Panc1 (cell line): ENCODE measurements around the gene LRRC8B. TPM values are rescaled to one million over a fixed set of nuclear protein-coding genes. Genes with fewer than 3 reads are reported as not detected.

Source experiments
- ATAC-seq: fragments of 200-7000 bp; cut with Tn5 transposase; 2 replicates; pipeline ENCODE4 v1.9.1; 2020; ENCODE audit warnings: mild to moderate bottlenecking, moderate library complexity
- BruUV-seq: library from RNA; stranded (reverse); fragments of 400-500 nt; replicated peaks from 2 replicates; lab custom pipeline; 2021; lab: Mats Ljungman, UMichigan
- CTCF ChIA-PET: fragments of 300-600 bp; sonication (Branson Sonifier 250); formaldehyde crosslinking; loops from one replicate; lab custom pipeline; 2022; ENCODE audit warnings: antibody characterized with exemption; lab: Charles Lee
- POLR2A ChIA-PET: fragments of 300-600 bp; sonication (Branson Sonifier 250); formaldehyde crosslinking; loops from one replicate; lab custom pipeline; 2022; ENCODE audit warnings: antibody characterized with exemption; lab: Charles Lee
- DNase-seq: peaks from one replicate; pipeline ENCODE4 v3.0.0-alpha.2; 2010; ENCODE audit warnings: low read depth, low spot score
- H3K27ac ChIP-seq: 2 replicates; pipeline ENCODE4 v1.5.1; 2011; ENCODE audit warnings: mild to moderate bottlenecking, low read length, inconsistent platforms
- H3K27me3 ChIP-seq: fragments of 200-500 bp; sonication (Bioruptor generic); 2 replicates; pipeline ENCODE4 v1.6.0; 2014; ENCODE audit warnings: low read length, inconsistent platforms; ENCODE audit not compliant: control insufficient read depth, insufficient read depth
- H3K36me3 ChIP-seq: fragments of 200-500 bp; sonication (Bioruptor generic); 2 replicates; pipeline ENCODE4 v1.5.1; 2014; ENCODE audit warnings: inconsistent platforms, mild to moderate bottlenecking, low read length, moderate library complexity; ENCODE audit not compliant: control insufficient read depth, insufficient read depth
- H3K4me1 ChIP-seq: 2 replicates; pipeline ENCODE4 v1.5.1; 2011; ENCODE audit warnings: inconsistent platforms, mild to moderate bottlenecking, low read length, moderate library complexity; ENCODE audit not compliant: control insufficient read depth, insufficient read depth
- H3K4me3 ChIP-seq, 2 experiments: 2 replicates each; pipeline ENCODE4 v1.5.1; 2011 to 2012; ENCODE audit warnings: low read depth in 2 of 2, low read length in 2 of 2, mild to moderate bottlenecking in 2 of 2, inconsistent platforms in 1 of 2, moderate library complexity in 1 of 2
- H3K9me3 ChIP-seq: fragments of 200-500 bp; sonication (Bioruptor generic); 2 replicates; pipeline ENCODE4 v1.5.1; 2014; ENCODE audit warnings: low read depth, mild to moderate bottlenecking, inconsistent platforms, low read length, moderate library complexity; ENCODE audit not compliant: control insufficient read depth, insufficient read depth
- POLR2AphosphoS5 ChIP-seq: IDR thresholded peaks from 2 replicates; pipeline ENCODE4 v1.6.1; 2012; ENCODE audit warnings: mild to moderate bottlenecking, low read depth, low read length, moderate library complexity
- SIN3A ChIP-seq: IDR thresholded peaks from 2 replicates; pipeline ENCODE4 v1.6.1; 2012; ENCODE audit warnings: low read depth, mild to moderate bottlenecking, low read length, moderate library complexity, borderline replicate concordance; ENCODE audit not compliant: insufficient read depth
- TCF7L2 ChIP-seq: IDR thresholded peaks from 2 replicates; pipeline ENCODE4 v1.6.1; 2011; ENCODE audit warnings: mild to moderate bottlenecking, low read depth, low read length, inconsistent platforms
- in situ Hi-C: cut with HindIII; loops from 2 replicates; pipeline ENCODE4 v1.10.0; 2016; ENCODE audit warnings: low sequenced_read_pairs, low pct_unique_long_range_greater_than_20kb
- intact Hi-C: fragments of 100-400 bp; cut with micrococcal nuclease; formaldehyde crosslinking; loops from one replicate; pipeline ENCODE4 v1.10.0; 2022; ENCODE audit not compliant: unreplicated experiment
- total RNA-seq: library from RNA; stranded (reverse); gene quantifications from one replicate; pipeline ENCODE4 v1.2.1, GENCODE V29; 2021; ENCODE audit not compliant: unreplicated experiment
- TF ChIP-seq, protein P1 (sequence below): fragments of 450-650 bp; IDR thresholded peaks from 2 replicates; pipeline ENCODE4 v1.5.1; 2017; ENCODE audit warnings: mild to moderate bottlenecking
- TF ChIP-seq, protein P2 (sequence below), 2 experiments: IDR thresholded peaks; 2 replicates each; pipeline ENCODE4 v1.6.1; 2011 to 2012; ENCODE audit warnings: low read depth in 2 of 2, control low read depth in 1 of 2, low read length in 1 of 2, mild to moderate bottlenecking in 1 of 2, moderate library complexity in 1 of 2; ENCODE audit not compliant: insufficient read depth in 1 of 2

The LRRC8B gene
- total RNA-seq, 1 experiment from 2014 or later, result 27.3 TPM

DNA sequence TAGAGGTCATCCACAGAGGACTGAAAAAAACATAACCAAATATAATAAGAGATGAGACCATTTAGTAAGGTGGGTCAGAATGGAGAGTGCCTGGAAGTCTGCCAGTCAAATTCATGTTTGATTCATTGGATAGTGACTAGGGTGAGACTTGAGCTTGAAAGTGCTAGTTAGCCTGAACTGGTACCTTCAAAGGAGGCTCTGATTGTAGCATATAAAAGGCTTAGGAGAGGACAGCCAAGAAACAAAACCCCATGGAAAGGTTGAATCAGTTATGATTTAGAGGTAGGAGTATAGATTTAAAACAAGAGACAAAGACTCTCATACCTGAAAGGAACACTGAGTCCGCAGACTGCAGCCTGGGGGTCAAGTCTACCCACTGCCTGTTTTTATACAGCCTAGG lies 63.9 kb downstream of the LRRC8B start:
- Histone ChIP-seq H3K4me3 (no peak overlapping the region), H3K36me3 (peaks cover 3% of the 10 kb centered on the region; the same call in 1 of the 2 replicates), H3K27me3 (no peaks in the 10 kb centered on the region), H3K4me1 (0 out of 2 replicates have a peak, but pooled peaks cover 3% of the 10 kb centered on the region), H3K27ac (no peak overlapping the region), H3K9me3 (no peaks in the 10 kb centered on the region)
- ATAC-seq (no peak), DNase-seq (no peak)
- intact Hi-C loops, result no loop called here
- no TSS peak for BruUV-seq
- in situ Hi-C loops, result no loop called here
- POLR2A ChIA-PET, result no interaction called here
- CTCF ChIA-PET, result no interaction called here
- TF ChIP-seq SIN3A (no peak), POLR2AphosphoS5 (no peak), TCF7L2 (no peak)
- TF ChIP-seq, protein P1, sequence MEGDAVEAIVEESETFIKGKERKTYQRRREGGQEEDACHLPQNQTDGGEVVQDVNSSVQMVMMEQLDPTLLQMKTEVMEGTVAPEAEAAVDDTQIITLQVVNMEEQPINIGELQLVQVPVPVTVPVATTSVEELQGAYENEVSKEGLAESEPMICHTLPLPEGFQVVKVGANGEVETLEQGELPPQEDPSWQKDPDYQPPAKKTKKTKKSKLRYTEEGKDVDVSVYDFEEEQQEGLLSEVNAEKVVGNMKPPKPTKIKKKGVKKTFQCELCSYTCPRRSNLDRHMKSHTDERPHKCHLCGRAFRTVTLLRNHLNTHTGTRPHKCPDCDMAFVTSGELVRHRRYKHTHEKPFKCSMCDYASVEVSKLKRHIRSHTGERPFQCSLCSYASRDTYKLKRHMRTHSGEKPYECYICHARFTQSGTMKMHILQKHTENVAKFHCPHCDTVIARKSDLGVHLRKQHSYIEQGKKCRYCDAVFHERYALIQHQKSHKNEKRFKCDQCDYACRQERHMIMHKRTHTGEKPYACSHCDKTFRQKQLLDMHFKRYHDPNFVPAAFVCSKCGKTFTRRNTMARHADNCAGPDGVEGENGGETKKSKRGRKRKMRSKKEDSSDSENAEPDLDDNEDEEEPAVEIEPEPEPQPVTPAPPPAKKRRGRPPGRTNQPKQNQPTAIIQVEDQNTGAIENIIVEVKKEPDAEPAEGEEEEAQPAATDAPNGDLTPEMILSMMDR, result no peak
- TF ChIP-seq, protein P2, sequence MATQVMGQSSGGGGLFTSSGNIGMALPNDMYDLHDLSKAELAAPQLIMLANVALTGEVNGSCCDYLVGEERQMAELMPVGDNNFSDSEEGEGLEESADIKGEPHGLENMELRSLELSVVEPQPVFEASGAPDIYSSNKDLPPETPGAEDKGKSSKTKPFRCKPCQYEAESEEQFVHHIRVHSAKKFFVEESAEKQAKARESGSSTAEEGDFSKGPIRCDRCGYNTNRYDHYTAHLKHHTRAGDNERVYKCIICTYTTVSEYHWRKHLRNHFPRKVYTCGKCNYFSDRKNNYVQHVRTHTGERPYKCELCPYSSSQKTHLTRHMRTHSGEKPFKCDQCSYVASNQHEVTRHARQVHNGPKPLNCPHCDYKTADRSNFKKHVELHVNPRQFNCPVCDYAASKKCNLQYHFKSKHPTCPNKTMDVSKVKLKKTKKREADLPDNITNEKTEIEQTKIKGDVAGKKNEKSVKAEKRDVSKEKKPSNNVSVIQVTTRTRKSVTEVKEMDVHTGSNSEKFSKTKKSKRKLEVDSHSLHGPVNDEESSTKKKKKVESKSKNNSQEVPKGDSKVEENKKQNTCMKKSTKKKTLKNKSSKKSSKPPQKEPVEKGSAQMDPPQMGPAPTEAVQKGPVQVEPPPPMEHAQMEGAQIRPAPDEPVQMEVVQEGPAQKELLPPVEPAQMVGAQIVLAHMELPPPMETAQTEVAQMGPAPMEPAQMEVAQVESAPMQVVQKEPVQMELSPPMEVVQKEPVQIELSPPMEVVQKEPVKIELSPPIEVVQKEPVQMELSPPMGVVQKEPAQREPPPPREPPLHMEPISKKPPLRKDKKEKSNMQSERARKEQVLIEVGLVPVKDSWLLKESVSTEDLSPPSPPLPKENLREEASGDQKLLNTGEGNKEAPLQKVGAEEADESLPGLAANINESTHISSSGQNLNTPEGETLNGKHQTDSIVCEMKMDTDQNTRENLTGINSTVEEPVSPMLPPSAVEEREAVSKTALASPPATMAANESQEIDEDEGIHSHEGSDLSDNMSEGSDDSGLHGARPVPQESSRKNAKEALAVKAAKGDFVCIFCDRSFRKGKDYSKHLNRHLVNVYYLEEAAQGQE (IDR thresholded peaks at IDR 0.05; ENCODE audit: insufficient read depth in 1 of 2, low read depth in 2 of 2, low read length in 1 of 2), result no peak

DNA sequence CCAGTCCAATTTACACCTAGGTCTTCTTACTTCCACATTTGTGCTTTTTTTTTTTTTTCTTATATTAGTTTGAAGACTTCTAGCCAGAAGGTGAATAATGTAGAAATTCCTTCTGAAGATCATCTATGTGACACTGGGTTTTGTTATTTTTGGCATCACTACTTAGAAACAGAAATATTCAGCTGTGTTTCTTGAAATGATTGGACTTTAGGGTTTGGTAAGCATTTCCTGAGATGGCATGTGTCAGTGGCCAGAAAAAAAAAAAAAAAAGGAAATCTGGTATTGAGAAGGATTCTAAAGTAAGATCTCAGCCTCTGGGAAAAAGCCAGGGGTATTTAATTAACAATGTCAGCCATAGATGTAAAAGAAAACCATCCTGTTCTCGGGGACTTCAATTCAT lies 64.9 kb downstream of the LRRC8B start:
- Histone ChIP-seq H3K4me3 (no peak overlapping the region), H3K36me3 (no peaks in the 10 kb centered on the region), H3K4me1 (peaks cover 3% of the 10 kb centered on the region; the same call in 1 of the 2 replicates), H3K27ac (no peak overlapping the region), H3K27me3 (no peaks in the 10 kb centered on the region), H3K9me3 (no peaks in the 10 kb centered on the region)
- ATAC-seq, result no peak
- no TSS peak for BruUV-seq
- CTCF ChIA-PET, result no interaction called here
- POLR2A ChIA-PET, result no interaction called here
- no peak for DNase-seq
- intact Hi-C loops (no loop called here), in situ Hi-C loops (no loop called here)
- TF ChIP-seq TCF7L2 (no peak), SIN3A (no peak), POLR2AphosphoS5 (no peak)
- TF ChIP-seq, protein P2 (IDR thresholded peaks at IDR 0.05; ENCODE audit: insufficient read depth in 1 of 2, low read depth in 2 of 2, low read length in 1 of 2), result no peak
- TF ChIP-seq, protein P1, result no peak
